Neural cell (in vitro differentiated cells): Measurements from ENCODE around the gene CNTNAP2. TPM values are rescaled to one million over a fixed set of nuclear protein-coding genes. Genes with fewer than 3 reads are reported as not detected.

Experiments used
- H2AFZ ChIP-seq: fragments of 200-600, 300-800 bp; sonication (generic), shearing (Covaris generic); 2 replicates; pipeline ENCODE4 v1.6.0; 2014; ENCODE audit warnings: low read depth, mild to moderate bottlenecking, antibody characterized with exemption, low read length, moderate library complexity
- H3F3A ChIP-seq: fragments of 200-600 bp; shearing (Covaris generic); 2 replicates; pipeline ENCODE4 v1.6.1; 2016; ENCODE audit warnings: mild to moderate bottlenecking, moderate library complexity, mixed read lengths, antibody characterized with exemption, low read length; ENCODE audit not compliant: insufficient read depth, poor library complexity, severe bottlenecking
- H3K27ac ChIP-seq: fragments of 200-600, 300-800 bp; sonication (generic), shearing (Covaris generic); 2 replicates; pipeline ENCODE4 v1.5.1; 2014; ENCODE audit warnings: mild to moderate bottlenecking, low read length, moderate library complexity
- H3K27me3 ChIP-seq: fragments of 300-800, 200-600 bp; sonication (generic), shearing (Covaris generic); 2 replicates; pipeline ENCODE4 v1.6.0; 2014; ENCODE audit warnings: mild to moderate bottlenecking, low read depth, low read length, moderate library complexity; ENCODE audit not compliant: insufficient read depth
- H3K36me3 ChIP-seq: fragments of 300-800, 200-600 bp; sonication (generic), shearing (Covaris generic); 2 replicates; pipeline ENCODE4 v1.5.1; 2014; ENCODE audit warnings: mild to moderate bottlenecking, antibody characterized with exemption, low read length, moderate library complexity; ENCODE audit not compliant: insufficient read depth
- H3K4me2 ChIP-seq: fragments of 300-800, 200-600 bp; sonication (generic), shearing (Covaris generic); 2 replicates; pipeline ENCODE4 v1.6.0; 2014; ENCODE audit warnings: mild to moderate bottlenecking, low read length
- H3K4me3 ChIP-seq: fragments of 300-800, 200-600 bp; sonication (generic), shearing (Covaris generic); 2 replicates; pipeline ENCODE4 v1.5.1; 2014; ENCODE audit warnings: mild to moderate bottlenecking, low read length, moderate library complexity
- H3K79me2 ChIP-seq: fragments of 200-600 bp; shearing (Covaris generic); replicated peaks from 2 replicates; pipeline ENCODE4 v1.6.0; 2014; ENCODE audit warnings: mild to moderate bottlenecking, low read length, moderate library complexity; ENCODE audit not compliant: insufficient read depth
- H3K9ac ChIP-seq: fragments of 300-800, 200-600 bp; sonication (generic), shearing (Covaris generic); 2 replicates; pipeline ENCODE4 v1.6.1; 2016; ENCODE audit warnings: mild to moderate bottlenecking, low read length, mixed read lengths
- H3K9me2 ChIP-seq: fragments of 200-600 bp; shearing (Covaris generic); 2 replicates; pipeline ENCODE4 v1.6.1; 2016; ENCODE audit warnings: mild to moderate bottlenecking, low read length, mixed read lengths; ENCODE audit not compliant: insufficient read depth
- H3K9me3 ChIP-seq: fragments of 200-600, 300-800 bp; sonication (generic), shearing (Covaris generic); 2 replicates; pipeline ENCODE4 v1.6.1; 2016; ENCODE audit warnings: mild to moderate bottlenecking, mixed run types, low read length, moderate library complexity, mixed read lengths
- H4K20me1 ChIP-seq: fragments of 200-600 bp; shearing (Covaris generic); 2 replicates; pipeline ENCODE4 v1.6.1; 2016; ENCODE audit warnings: mild to moderate bottlenecking, mixed run types; ENCODE audit not compliant: insufficient read depth
- EP300 ChIP-seq: fragments of 450-650 bp; conservative IDR thresholded peaks from 2 replicates; pipeline ENCODE4 v1.6.1; 2014; ENCODE audit warnings: antibody characterized with exemption, mild to moderate bottlenecking, moderate library complexity; ENCODE audit not compliant: poor library complexity, severe bottlenecking
- EZH2 ChIP-seq: fragments of 200-600, 300-800 bp; shearing (Covaris generic), sonication (generic); IDR thresholded peaks from 2 replicates; pipeline ENCODE4 v1.6.1; 2014; ENCODE audit warnings: antibody characterized with exemption, low read length, borderline replicate concordance, mild to moderate bottlenecking; ENCODE audit not compliant: insufficient read depth, poor library complexity, severe bottlenecking
- MXI1 ChIP-seq: fragments of 450-650 bp; conservative IDR thresholded peaks from 2 replicates; pipeline ENCODE4 v1.6.1; 2014; ENCODE audit warnings: antibody characterized with exemption, mild to moderate bottlenecking; ENCODE audit not compliant: poor library complexity, severe bottlenecking
- POLR2AphosphoS5 ChIP-seq: IDR thresholded peaks from 2 replicates; pipeline ENCODE4 v1.6.1; 2012
- RAD21 ChIP-seq: fragments of 450-650 bp; conservative IDR thresholded peaks from 2 replicates; pipeline ENCODE4 v1.6.1; 2014; ENCODE audit warnings: antibody characterized with exemption, mild to moderate bottlenecking, moderate library complexity
- SMC3 ChIP-seq: fragments of 450-650 bp; conservative IDR thresholded peaks from 2 replicates; pipeline ENCODE4 v1.6.1; 2014; ENCODE audit warnings: antibody characterized with exemption, mild to moderate bottlenecking, moderate library complexity; ENCODE audit not compliant: poor library complexity
- TAF1 ChIP-seq: IDR thresholded peaks from 2 replicates; pipeline ENCODE4 v1.6.1; 2012; ENCODE audit warnings: low read depth
- polyA plus RNA-seq: library from polyadenylated mRNA; depleted of rRNA; stranded (reverse); fragments of >200 nt; gene quantifications from 2 replicates; pipeline ENCODE4 v1.2.3, GENCODE V29; 2014
- TF ChIP-seq, protein P1 (sequence below): fragments of 450-650 bp; IDR thresholded peaks from 2 replicates; pipeline ENCODE4 v1.5.1; 2014; ENCODE audit warnings: antibody characterized with exemption, mild to moderate bottlenecking, moderate library complexity; ENCODE audit not compliant: poor library complexity, severe bottlenecking
- TF ChIP-seq, protein P2 (sequence below): IDR thresholded peaks from 2 replicates; pipeline ENCODE4 v1.6.1; 2012; ENCODE audit warnings: borderline replicate concordance

The CNTNAP2 gene
- polyA plus RNA-seq, 1 donor from 2014 or later: 276 TPM

DNA sequence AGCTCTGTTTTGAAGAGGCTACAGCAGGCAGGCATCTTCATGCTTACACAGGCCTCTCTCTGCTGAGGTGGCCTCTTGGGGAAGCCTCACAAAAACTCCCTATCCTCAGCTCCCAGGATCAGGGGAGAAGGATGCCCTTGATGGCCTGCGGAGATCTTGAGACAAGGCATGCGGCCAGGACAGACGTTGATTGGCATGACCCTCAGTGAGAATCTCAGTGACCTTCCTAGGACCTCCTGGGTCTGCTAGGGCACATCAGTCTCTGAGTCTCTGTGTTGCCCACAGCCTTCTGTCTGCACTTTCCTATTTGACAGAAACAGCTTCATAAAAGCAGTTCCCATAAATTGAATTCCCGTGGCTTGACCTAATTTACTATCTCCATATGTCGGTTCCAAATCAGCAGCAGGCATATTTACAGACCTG is 1468.2 kb downstream of the CNTNAP2 start:
- Histone ChIP-seq H3K9me3 (no peaks in the 10 kb centered on the region), H4K20me1 (no peaks in the 10 kb centered on the region), H2AFZ (no peak overlapping the region), H3K9ac (no peak overlapping the region), H3K4me2 (no peak overlapping the region), H3F3A (no peaks in the 10 kb centered on the region), H3K27ac (no peak overlapping the region), H3K27me3 (no peaks in the 10 kb centered on the region), H3K36me3 (no peaks in the 10 kb centered on the region), H3K4me3 (no peak overlapping the region), H3K79me2 (no peaks in the 10 kb centered on the region), H3K9me2 (no peaks in the 10 kb centered on the region)
- TF ChIP-seq SMC3 (no peak), POLR2AphosphoS5 (no peak), EZH2 (no peak), EP300 (no peak)
- TF ChIP-seq, protein P1, sequence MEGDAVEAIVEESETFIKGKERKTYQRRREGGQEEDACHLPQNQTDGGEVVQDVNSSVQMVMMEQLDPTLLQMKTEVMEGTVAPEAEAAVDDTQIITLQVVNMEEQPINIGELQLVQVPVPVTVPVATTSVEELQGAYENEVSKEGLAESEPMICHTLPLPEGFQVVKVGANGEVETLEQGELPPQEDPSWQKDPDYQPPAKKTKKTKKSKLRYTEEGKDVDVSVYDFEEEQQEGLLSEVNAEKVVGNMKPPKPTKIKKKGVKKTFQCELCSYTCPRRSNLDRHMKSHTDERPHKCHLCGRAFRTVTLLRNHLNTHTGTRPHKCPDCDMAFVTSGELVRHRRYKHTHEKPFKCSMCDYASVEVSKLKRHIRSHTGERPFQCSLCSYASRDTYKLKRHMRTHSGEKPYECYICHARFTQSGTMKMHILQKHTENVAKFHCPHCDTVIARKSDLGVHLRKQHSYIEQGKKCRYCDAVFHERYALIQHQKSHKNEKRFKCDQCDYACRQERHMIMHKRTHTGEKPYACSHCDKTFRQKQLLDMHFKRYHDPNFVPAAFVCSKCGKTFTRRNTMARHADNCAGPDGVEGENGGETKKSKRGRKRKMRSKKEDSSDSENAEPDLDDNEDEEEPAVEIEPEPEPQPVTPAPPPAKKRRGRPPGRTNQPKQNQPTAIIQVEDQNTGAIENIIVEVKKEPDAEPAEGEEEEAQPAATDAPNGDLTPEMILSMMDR: no peak

DNA sequence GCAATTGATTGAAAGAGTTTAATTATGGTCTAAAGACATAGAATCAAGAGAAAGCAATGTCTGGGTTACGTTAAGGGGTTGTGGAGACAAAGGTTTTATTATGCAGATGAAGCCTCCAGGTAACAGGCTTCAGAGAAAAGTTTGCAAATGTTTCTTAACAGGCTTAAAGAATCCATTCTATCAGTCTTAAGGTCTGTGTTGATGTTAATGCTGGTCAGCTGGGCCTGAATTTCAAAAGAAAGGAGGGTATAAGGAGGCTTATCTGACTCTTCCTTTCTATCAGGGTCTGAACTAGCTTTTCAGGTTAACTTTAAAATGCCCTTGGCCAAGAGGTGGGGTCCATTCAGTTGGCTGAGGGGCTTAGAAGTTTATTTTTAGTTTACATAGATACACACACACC is 1469.5 kb downstream of the CNTNAP2 start:
- no peaks in the 10 kb centered on the region for H3K79me2 ChIP-seq
- no peaks in the 10 kb centered on the region for H3K36me3 ChIP-seq
- H3K9ac ChIP-seq: no peak overlapping the region
- H3K9me2 ChIP-seq: no peaks in the 10 kb centered on the region
- H3F3A ChIP-seq: no peaks in the 10 kb centered on the region
- H2AFZ ChIP-seq: no peak overlapping the region
- no peak for TF ChIP-seq TAF1
- no peak for TF ChIP-seq SMC3
- no peak for TF ChIP-seq MXI1
- no peak for TF ChIP-seq EP300
- TF ChIP-seq, protein P1: no peak
- TF ChIP-seq EZH2: no peak
- no peak for TF ChIP-seq RAD21
- no peak for TF ChIP-seq POLR2AphosphoS5
- TF ChIP-seq, protein P2, sequence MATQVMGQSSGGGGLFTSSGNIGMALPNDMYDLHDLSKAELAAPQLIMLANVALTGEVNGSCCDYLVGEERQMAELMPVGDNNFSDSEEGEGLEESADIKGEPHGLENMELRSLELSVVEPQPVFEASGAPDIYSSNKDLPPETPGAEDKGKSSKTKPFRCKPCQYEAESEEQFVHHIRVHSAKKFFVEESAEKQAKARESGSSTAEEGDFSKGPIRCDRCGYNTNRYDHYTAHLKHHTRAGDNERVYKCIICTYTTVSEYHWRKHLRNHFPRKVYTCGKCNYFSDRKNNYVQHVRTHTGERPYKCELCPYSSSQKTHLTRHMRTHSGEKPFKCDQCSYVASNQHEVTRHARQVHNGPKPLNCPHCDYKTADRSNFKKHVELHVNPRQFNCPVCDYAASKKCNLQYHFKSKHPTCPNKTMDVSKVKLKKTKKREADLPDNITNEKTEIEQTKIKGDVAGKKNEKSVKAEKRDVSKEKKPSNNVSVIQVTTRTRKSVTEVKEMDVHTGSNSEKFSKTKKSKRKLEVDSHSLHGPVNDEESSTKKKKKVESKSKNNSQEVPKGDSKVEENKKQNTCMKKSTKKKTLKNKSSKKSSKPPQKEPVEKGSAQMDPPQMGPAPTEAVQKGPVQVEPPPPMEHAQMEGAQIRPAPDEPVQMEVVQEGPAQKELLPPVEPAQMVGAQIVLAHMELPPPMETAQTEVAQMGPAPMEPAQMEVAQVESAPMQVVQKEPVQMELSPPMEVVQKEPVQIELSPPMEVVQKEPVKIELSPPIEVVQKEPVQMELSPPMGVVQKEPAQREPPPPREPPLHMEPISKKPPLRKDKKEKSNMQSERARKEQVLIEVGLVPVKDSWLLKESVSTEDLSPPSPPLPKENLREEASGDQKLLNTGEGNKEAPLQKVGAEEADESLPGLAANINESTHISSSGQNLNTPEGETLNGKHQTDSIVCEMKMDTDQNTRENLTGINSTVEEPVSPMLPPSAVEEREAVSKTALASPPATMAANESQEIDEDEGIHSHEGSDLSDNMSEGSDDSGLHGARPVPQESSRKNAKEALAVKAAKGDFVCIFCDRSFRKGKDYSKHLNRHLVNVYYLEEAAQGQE: no peak
- no peaks in the 10 kb centered on the region for H3K27me3 ChIP-seq
- no peak overlapping the region for H3K27ac ChIP-seq
- H3K4me3 ChIP-seq: no peak overlapping the region
- H3K4me2 ChIP-seq: no peak overlapping the region
- no peaks in the 10 kb centered on the region for H4K20me1 ChIP-seq
- H3K9me3 ChIP-seq: no peaks in the 10 kb centered on the region
